HG03432 (cell line): ENCODE measurements around the gene STXBP3.
"Not testable (repeated sequence)": the region's sequence is repeated elsewhere in the genome, so short reads cannot be mapped to it uniquely, and the experiment has no call there.

ENCODE experiments used
- ATAC-seq: cut with Tn5 transposase; IDR thresholded peaks from one replicate; pipeline ENCODE4 v1.9.1; 2021; ENCODE audit warnings: mild to moderate bottlenecking, moderate library complexity; ENCODE audit not compliant: unreplicated experiment

STXBP3 gene

GRCh38 chr1:108746382-108747170 is at the start of gene STXBP3:
Gene STXBP3 (plus strand): TSS chr1:108746674. CDS start chr1:108746738, 64 bp downstream.
- peak; percentile 94 for ATAC-seq

GRCh38 chr1:108699375-108700332 is 46.8 kb upstream of the STXBP3 start:
- no peak for ATAC-seq

- no peak for ATAC-seq
Observed at GRCh38 chr1:108701176-108701849, 45.2 kb upstream of the STXBP3 start.

GRCh38 chr1:108702109-108702508 is 44.4 kb upstream of the STXBP3 start:
- not testable (repeated sequence) for ATAC-seq

GRCh38 chr1:108703939-108704338 is 42.5 kb upstream of the STXBP3 start:
- ATAC-seq: no peak

GRCh38 chr1:108704496-108704895 is 42.0 kb upstream of the STXBP3 start:
- no peak for ATAC-seq

- ATAC-seq: no peak
Observed at GRCh38 chr1:108706643-108707042, 39.8 kb upstream of the STXBP3 start.

GRCh38 chr1:108708691-108709660 is 37.5 kb upstream of the STXBP3 start:
- no peak for ATAC-seq

- ATAC-seq: no peak
Observed at GRCh38 chr1:108712606-108713150, 33.8 kb upstream of the STXBP3 start, which contains the start of gene FNDC7. Gene FNDC7 (plus strand): TSS chr1:108712908. CDS start chr1:108712934, 26 bp downstream.

GRCh38 chr1:108715932-108716331 is 30.5 kb upstream of the STXBP3 start:
- ATAC-seq: no peak

- no peak for ATAC-seq
Observed at GRCh38 chr1:108716437-108717230, 29.8 kb upstream of the STXBP3 start.

GRCh38 chr1:108717774-108718316 is 28.6 kb upstream of the STXBP3 start:
- ATAC-seq: no peak

GRCh38 chr1:108718927-108719655 is 27.4 kb upstream of the STXBP3 start:
- ATAC-seq: no peak

GRCh38 chr1:108719656-108720435 is 26.6 kb upstream of the STXBP3 start:
- ATAC-seq: no peak

- ATAC-seq: no peak
Observed at GRCh38 chr1:108722292-108722691, 24.2 kb upstream of the STXBP3 start.

GRCh38 chr1:108725906-108726305 is 20.6 kb upstream of the STXBP3 start:
- no peak for ATAC-seq

GRCh38 chr1:108728327-108728923 is 18.0 kb upstream of the STXBP3 start:
- ATAC-seq: no peak
